IPS DF 6.9 (cell line): ENCODE results near the gene CEACAM21.

ENCODE experiments used
- DNase-seq: peaks from one replicate; pipeline ENCODE4 v3.0.0-alpha.2; 2013; ENCODE audit warnings: low read depth, low spot score
- H3K27ac ChIP-seq: one replicate; pipeline ENCODE4 v1.5.1; 2013; ENCODE audit warnings: low read length, control low read depth
- H3K27me3 ChIP-seq: 2 replicates; pipeline ENCODE4 v1.6.1; 2013; ENCODE audit warnings: mild to moderate bottlenecking, low read length; ENCODE audit not compliant: control insufficient read depth, insufficient read depth
- H3K36me3 ChIP-seq: 2 replicates; pipeline ENCODE4 v1.6.1; 2013; ENCODE audit warnings: low read length; ENCODE audit not compliant: control insufficient read depth, insufficient read depth
- H3K4me1 ChIP-seq: 2 replicates; pipeline ENCODE4 v1.6.1; 2013; ENCODE audit warnings: low read length; ENCODE audit not compliant: control insufficient read depth, insufficient read depth
- H3K4me3 ChIP-seq: 2 replicates; pipeline ENCODE4 v1.5.1; 2013; ENCODE audit warnings: mild to moderate bottlenecking, low read length
- H3K9me3 ChIP-seq: 2 replicates; pipeline ENCODE4 v1.6.1; 2013; ENCODE audit warnings: low read length, inconsistent platforms; ENCODE audit not compliant: control insufficient read depth, insufficient read depth
- WGBS: extraction: QIAGEN DNeasy Blood & Tissue Kit; methylation state at CpG from one replicate; pipeline ENCODE4 v1.1.7; 2013; ENCODE audit warnings: mixed read lengths, missing lambda C conversion rate; ENCODE audit not compliant: insufficient read length, insufficient coverage; 5-methylcytosine and 5-hydroxymethylcytosine counted together

Gene CEACAM21

GRCh38 chr19:41626877-41627276, 50.9 kb downstream of the CEACAM21 start, which contains the start of gene CEACAM4:
Gene CEACAM4, minus strand, starts transcription at chr19:41627074. Its CDS starts 111 bp downstream, at chr19:41626963.
- Histone ChIP-seq H3K4me1 (no peaks in the 10 kb centered on the region), H3K36me3 (no peaks in the 10 kb centered on the region), H3K9me3 (peaks cover 9% of the 10 kb centered on the region), H3K4me3 (no peak within 1 kb of the TSS), H3K27ac (no peak within 1 kb of the TSS), H3K27me3 (no peaks in the 10 kb centered on the region)
- no peak for DNase-seq
- WGBS = no CpG with 5 or more reads among the region's 7 CpGs

- no peaks in the 10 kb centered on the region for H3K27me3 ChIP-seq
- no peak for DNase-seq
- H3K36me3 ChIP-seq = no peaks in the 10 kb centered on the region
- H3K9me3 ChIP-seq = peaks cover 9% of the 10 kb centered on the region
- H3K27ac ChIP-seq = no peak overlapping the region
- H3K4me1 ChIP-seq = no peaks in the 10 kb centered on the region
- H3K4me3 ChIP-seq = no peak overlapping the region
- no CpG with 5 or more reads among the region's 8 CpGs for WGBS
Measured at GRCh38 chr19:41627966-41628675, 52.2 kb downstream of the CEACAM21 start.
